Activated T-cell treated with anti-CD3 and anti-CD28 coated beads, Interleukin-2, amount 50 U/mL, for 1 hour (primary cell): ENCODE results near the gene ATG16L2.
"Not testable (repeated sequence)": the region's sequence is repeated elsewhere in the genome, so short reads cannot be mapped to it uniquely, and the experiment has no call there.

Experiments
- DNase-seq: peaks from one replicate; pipeline ENCODE4 v3.0.0-alpha.2; 2020

The ATG16L2 gene

DNA sequence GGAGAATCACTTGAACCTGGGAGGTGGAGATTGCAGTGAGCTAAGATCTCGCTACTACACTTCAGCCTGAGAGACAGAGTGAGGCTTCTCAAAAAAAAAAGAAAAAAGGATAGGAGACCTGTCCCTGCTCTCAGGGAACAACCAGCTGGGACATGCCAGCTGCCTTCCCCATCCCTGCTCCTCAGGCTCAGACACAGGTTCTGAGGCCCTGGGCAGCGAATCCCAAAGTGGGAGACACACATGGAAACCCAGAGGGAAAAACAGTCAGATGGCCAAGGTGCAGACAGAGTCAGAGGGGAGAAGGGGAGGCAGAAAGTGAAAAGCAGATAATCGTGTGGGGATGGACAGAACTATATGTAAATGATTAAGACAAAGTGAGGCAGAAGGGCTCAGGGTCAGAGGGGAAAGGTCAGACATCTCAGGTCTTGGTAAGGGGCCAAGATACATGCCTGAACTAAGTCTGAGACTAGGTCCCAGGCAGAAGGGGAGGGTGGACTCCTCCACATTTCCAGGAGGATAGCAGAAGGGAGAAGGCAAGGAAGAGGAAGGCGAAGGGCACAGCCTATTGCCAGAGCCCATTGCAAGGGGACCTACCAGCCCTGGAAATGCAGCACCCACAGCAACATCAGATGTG lies 34.6 kb upstream of the ATG16L2 start:
- DNase-seq: no peak

GRCh38 chr11:72780296-72781062 lies 33.7 kb upstream of the ATG16L2 start:
- DNase-seq: peak; percentile 27

DNA sequence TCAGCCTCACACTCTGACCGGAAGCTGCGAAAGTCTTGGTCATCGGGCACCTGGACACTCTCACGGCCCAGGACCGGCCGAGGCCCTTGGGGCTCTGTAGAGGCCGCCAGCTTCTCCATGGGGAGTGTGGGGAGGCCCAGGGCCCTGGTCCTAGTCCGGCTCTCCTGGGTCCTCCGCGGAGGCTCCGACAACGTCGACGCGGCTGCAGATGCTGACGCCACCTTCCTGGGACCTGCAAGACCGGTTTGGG lies 33.2 kb upstream of the ATG16L2 start:
- no peak for DNase-seq

- peak; percentile 71 for DNase-seq
Observed at GRCh38 chr11:72781313-72782080, 32.7 kb upstream of the ATG16L2 start.

DNA sequence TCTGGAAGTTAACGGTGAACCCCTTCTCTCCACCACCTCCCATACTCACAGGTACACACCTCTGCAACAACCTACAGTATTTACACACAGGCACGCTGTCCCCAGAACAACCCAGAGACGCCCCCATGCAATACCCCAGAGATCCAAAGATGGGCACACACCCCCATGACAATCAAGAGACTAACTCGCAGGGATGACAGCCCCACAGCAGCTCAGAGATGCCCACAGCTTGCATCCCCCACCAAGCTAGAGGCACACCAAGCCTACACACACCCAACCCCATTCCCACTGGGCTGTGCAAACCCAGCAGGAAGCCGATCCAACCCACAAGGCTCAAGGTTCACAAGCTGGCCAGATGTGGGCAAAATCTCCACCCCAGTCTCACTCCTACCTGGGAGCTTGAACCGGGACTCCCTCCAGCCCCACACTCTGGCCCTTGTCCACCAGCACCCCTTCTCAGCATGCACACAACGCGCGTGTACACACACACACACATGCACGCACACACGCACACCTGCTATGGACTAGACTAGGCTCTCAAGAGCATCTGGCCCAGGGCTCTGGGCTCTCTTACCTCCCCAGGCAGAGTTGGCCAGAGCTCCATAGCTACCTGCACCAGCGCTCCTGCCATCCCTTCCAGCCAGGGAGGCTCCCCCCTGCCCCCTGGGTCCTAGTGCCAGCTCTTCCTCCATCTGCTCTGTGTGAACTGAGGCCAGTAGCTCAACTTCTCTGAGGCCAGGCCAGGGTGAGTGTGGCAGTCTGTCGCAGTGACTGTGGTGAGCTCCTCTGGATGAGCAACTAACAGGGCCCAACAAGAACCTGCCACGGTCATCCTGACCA lies 31.9 kb upstream of the ATG16L2 start:
- no peak for DNase-seq

- no peak for DNase-seq
Observed at GRCh38 chr11:72783144-72783905, 30.9 kb upstream of the ATG16L2 start.

- no peak for DNase-seq
Observed at GRCh38 chr11:72784662-72785061, 29.5 kb upstream of the ATG16L2 start.

GRCh38 chr11:72786305-72787215 lies 27.7 kb upstream of the ATG16L2 start:
- no peak for DNase-seq

- DNase-seq: no peak
Observed at GRCh38 chr11:72787216-72788104, 26.8 kb upstream of the ATG16L2 start.

DNA sequence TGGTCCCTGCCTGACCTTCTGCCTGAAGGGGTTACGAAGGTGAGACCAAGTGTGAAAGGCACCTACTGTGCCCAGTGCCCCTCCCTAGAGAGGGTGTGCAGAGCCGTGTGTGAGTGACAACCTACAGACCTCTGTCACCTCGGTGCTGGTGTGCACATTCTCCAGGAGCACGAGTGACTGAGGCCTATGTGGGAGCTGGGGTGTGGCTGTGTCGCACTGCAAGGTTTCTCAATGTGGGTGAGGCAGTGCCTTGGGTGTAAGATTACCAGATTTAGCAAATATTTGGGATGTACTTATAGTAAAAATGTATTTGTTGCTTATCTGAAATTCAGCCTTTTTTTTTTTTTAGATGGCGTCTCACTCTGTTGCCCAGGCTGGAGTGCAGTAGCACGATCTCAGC lies 26.0 kb upstream of the ATG16L2 start:
- no peak for DNase-seq

GRCh38 chr11:72789493-72790131 lies 24.6 kb upstream of the ATG16L2 start:
- no peak for DNase-seq

DNA sequence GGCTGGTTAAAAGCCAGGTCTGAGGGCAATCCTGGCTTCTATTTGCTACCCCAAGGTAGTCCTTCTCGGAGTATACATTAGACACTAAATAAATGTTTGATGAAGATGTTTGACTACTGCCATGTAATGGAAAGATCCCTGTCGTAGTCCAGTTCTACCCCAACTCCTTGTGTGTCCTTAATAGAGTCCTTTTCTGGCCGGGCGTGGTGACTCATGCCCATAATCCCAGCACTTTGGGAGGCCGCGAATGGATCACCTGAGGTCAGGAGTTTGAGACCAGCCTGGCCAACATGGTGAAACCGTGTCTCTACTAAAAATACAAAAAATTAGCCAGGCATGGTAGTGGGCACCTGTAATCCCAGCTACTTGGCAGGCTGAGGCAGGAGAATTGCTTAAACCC lies 23.0 kb upstream of the ATG16L2 start:
- DNase-seq: not testable (repeated sequence)

GRCh38 chr11:72792437-72793021 lies 21.7 kb upstream of the ATG16L2 start:
- no peak for DNase-seq

- no peak for DNase-seq
Observed at GRCh38 chr11:72793076-72793424, 21.2 kb upstream of the ATG16L2 start.

- peak; percentile 94 for DNase-seq
Observed at GRCh38 chr11:72793425-72794367, 20.5 kb upstream of the ATG16L2 start, which contains the start of gene STARD10. Gene STARD10, minus strand, starts transcription at chr11:72794047. Its CDS starts 12,866 bp downstream, at chr11:72781181.

GRCh38 chr11:72798361-72798760 lies 15.8 kb upstream of the ATG16L2 start:
- no peak for DNase-seq

DNA sequence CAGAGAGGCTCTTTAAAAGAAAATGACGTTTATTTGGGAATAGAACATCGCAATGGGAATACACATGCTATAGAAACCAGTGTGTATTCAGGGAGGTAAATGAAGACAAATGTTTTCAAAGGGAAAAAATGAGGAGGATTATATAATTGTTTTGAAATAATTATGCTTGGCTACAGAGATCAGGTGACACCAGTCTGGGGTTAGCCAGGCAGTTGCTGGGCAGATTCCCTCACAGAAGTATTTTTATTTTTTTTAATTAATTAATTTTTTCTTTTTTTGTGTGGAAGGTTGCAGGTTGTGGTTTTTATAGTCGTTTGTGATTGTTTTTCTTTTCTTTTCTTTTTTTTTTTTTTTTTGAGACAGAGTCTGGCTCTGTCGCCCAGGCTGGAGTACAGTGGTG lies 14.8 kb upstream of the ATG16L2 start:
- DNase-seq: no peak

GRCh38 chr11:72802822-72803221 lies 11.4 kb upstream of the ATG16L2 start:
- no peak for DNase-seq
